Measurements from ENCODE around the gene KIAA1217.

DNA sequence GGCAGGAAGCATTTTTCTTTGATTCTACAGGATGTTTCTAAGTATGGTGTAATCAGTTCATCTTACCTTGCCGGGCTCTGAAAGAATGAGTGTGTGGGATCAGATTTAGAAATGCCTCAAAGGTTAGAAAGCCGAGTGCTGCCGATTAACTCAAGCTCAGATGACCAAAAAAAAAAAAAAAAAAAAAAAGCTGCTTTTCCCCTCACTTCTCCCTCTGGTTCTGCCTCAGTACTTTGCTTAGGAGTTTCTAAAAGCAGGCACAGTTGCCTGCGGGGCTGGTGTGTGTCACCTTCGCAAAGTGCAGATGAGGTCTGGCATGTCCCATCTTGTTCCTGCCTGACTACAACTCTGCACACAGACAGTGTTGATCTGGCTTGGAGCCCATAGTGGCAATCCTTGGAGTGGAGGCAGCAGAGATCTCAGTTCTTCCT, 47.0 kb downstream of the KIAA1217 start:
- no peak for TF ChIP-seq POLR2A (IDR thresholded peaks at IDR 0.05)
- TF ChIP-seq, protein P1, sequence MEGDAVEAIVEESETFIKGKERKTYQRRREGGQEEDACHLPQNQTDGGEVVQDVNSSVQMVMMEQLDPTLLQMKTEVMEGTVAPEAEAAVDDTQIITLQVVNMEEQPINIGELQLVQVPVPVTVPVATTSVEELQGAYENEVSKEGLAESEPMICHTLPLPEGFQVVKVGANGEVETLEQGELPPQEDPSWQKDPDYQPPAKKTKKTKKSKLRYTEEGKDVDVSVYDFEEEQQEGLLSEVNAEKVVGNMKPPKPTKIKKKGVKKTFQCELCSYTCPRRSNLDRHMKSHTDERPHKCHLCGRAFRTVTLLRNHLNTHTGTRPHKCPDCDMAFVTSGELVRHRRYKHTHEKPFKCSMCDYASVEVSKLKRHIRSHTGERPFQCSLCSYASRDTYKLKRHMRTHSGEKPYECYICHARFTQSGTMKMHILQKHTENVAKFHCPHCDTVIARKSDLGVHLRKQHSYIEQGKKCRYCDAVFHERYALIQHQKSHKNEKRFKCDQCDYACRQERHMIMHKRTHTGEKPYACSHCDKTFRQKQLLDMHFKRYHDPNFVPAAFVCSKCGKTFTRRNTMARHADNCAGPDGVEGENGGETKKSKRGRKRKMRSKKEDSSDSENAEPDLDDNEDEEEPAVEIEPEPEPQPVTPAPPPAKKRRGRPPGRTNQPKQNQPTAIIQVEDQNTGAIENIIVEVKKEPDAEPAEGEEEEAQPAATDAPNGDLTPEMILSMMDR (IDR thresholded peaks at IDR 0.05) = no peak

Measured in prostate gland (tissue), 2 donors.